ENCODE measurements around the gene FOXJ3. TPM values are rescaled to one million over a fixed set of nuclear protein-coding genes. Genes with fewer than 3 reads are reported as not detected.

The FOXJ3 gene
- total RNA-seq, 4 donors from 2014 or later: 39.4 to 81.0 (median 56.3) TPM

- Histone ChIP-seq H3K9me3 (no peaks in the 10 kb centered on the region), H3K4me1 (peaks cover 0 to 10% of the 10 kb centered on the region in 2 donors), H3K4me3 (peak overlapping the region; percentile 53 to 66 (median 58)), H3K27ac (no peak overlapping the region), H3K36me3 (no peaks in the 10 kb centered on the region), H3K27me3 (peaks cover 10 to 29% (median 10%) of the 10 kb centered on the region in 3 donors)
- intact Hi-C loops (cut with DNase I; ENCODE audit: low total_unique reads): no loop called here
- no peak for TF ChIP-seq CTCF (IDR thresholded peaks at IDR 0.05 in 4 of 5, conservative IDR thresholded peaks at IDR 0.05 in 1 of 5)
- in situ Hi-C loops (cut with MboI; ENCODE audit: low sequenced_read_pairs in 4 of 4): no loop called here
- DNase-seq (no peak), ATAC-seq (peak; percentile 44 to 68)
These were observed 45.0 kb upstream of the FOXJ3 start for GRCh38 chr1:42379794-42380585.

- intact Hi-C loops (cut with DNase I; ENCODE audit: low total_unique reads) (no loop called here), in situ Hi-C loops (cut with MboI; ENCODE audit: low sequenced_read_pairs in 4 of 4) (no loop called here)
- TF ChIP-seq CTCF (IDR thresholded peaks at IDR 0.05 in 4 of 5, conservative IDR thresholded peaks at IDR 0.05 in 1 of 5): no peak
- TF ChIP-seq POLR2A (IDR thresholded peaks at IDR 0.05): no peak
These were observed 37.8 kb upstream of the FOXJ3 start for GRCh38 chr1:42372796-42373195.

GRCh38 chr1:42370876-42371549, 36.0 kb upstream of the FOXJ3 start:
- Histone ChIP-seq H3K27me3 (no peaks in the 10 kb centered on the region), H3K27ac (no peak overlapping the region), H3K4me3 (no peak overlapping the region), H3K36me3 (no peaks in the 10 kb centered on the region), H3K4me1 (no peaks in the 10 kb centered on the region), H3K9me3 (no peaks in the 10 kb centered on the region)
- no peak for ATAC-seq
- no peak for TF ChIP-seq CTCF (IDR thresholded peaks at IDR 0.05 in 4 of 5, conservative IDR thresholded peaks at IDR 0.05 in 1 of 5)
- no peak for TF ChIP-seq POLR2A (IDR thresholded peaks at IDR 0.05)
- intact Hi-C loops (cut with DNase I; ENCODE audit: low total_unique reads) (no loop called here), in situ Hi-C loops (cut with MboI; ENCODE audit: low sequenced_read_pairs in 4 of 4) (no loop called here)
- no peak for DNase-seq

More at GRCh38 chr1:42372796-42373195, 37.8 kb upstream of the FOXJ3 start:
- ATAC-seq: no peak
- no peaks in the 10 kb centered on the region for H3K9me3 ChIP-seq
- no peak overlapping the region for H3K27ac ChIP-seq
- no peaks in the 10 kb centered on the region for H3K36me3 ChIP-seq
- DNase-seq: no peak
- H3K27me3 ChIP-seq: no peaks in the 10 kb centered on the region
- no peaks in the 10 kb centered on the region for H3K4me1 ChIP-seq
- no peak overlapping the region for H3K4me3 ChIP-seq

- ATAC-seq (no peak), DNase-seq (no peak)
- H3K36me3 ChIP-seq: no peaks in the 10 kb centered on the region
- H3K27ac ChIP-seq: no peak overlapping the region
- H3K27me3 ChIP-seq: no peaks in the 10 kb centered on the region
- no peak overlapping the region for H3K4me3 ChIP-seq
- in situ Hi-C loops (cut with MboI; ENCODE audit: low sequenced_read_pairs in 4 of 4) (no loop called here), intact Hi-C loops (cut with DNase I; ENCODE audit: low total_unique reads) (no loop called here)
- no peaks in the 10 kb centered on the region for H3K9me3 ChIP-seq
- TF ChIP-seq CTCF (IDR thresholded peaks at IDR 0.05 in 4 of 5, conservative IDR thresholded peaks at IDR 0.05 in 1 of 5) (no peak), POLR2A (IDR thresholded peaks at IDR 0.05) (no peak)
- no peaks in the 10 kb centered on the region for H3K4me1 ChIP-seq
These were observed 34.4 kb upstream of the FOXJ3 start for GRCh38 chr1:42369471-42369870.
